Measurements from ENCODE around the gene ZNF112. TPM values are rescaled to one million over a fixed set of nuclear protein-coding genes. Genes with fewer than 3 reads are reported as not detected.

ZNF112 gene
- total and polyA plus RNA-seq, 11 donors = 1.7 to 9.0 (median 3.8) TPM

DNA sequence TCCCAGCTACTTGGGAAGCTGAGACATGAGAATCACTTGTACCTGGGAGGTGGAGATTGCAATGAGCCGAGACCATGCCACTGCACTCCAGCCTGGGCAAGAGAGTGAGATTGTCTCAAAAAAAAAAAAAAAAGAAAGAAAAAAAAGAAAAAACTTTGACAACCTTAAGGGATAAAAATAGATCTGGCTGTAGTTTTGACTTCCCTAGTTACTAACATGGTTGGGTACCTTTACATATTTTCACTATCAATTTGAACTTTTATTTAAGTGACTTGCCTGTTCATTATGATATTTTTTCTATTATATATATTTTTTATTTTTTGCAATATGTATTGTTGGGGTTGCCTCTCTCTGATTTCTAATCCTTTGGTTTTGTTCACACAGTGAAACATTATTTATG lies 43.2 kb downstream of the ZNF112 start:
- Histone ChIP-seq H3K27ac (no peak overlapping the region), H3K36me3 (no peaks in the 10 kb centered on the region), H3K4me1 (no peaks in the 10 kb centered on the region), H3K9me3 (peaks cover 0 to 70% (median 8%) of the 10 kb centered on the region in 12 donors), H3K27me3 (no peaks in the 10 kb centered on the region), H3K4me3 (no peak overlapping the region)
- DNase-seq = no peak
- 96 to 100% (median 97%) methylated on average over 1 of the region's 1 CpG for WGBS, 4 donors
- intact Hi-C loops (cut with DNase I) = no loop called here
- TF ChIP-seq, protein P1, sequence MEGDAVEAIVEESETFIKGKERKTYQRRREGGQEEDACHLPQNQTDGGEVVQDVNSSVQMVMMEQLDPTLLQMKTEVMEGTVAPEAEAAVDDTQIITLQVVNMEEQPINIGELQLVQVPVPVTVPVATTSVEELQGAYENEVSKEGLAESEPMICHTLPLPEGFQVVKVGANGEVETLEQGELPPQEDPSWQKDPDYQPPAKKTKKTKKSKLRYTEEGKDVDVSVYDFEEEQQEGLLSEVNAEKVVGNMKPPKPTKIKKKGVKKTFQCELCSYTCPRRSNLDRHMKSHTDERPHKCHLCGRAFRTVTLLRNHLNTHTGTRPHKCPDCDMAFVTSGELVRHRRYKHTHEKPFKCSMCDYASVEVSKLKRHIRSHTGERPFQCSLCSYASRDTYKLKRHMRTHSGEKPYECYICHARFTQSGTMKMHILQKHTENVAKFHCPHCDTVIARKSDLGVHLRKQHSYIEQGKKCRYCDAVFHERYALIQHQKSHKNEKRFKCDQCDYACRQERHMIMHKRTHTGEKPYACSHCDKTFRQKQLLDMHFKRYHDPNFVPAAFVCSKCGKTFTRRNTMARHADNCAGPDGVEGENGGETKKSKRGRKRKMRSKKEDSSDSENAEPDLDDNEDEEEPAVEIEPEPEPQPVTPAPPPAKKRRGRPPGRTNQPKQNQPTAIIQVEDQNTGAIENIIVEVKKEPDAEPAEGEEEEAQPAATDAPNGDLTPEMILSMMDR (IDR thresholded peaks at IDR 0.05) = no peak
- no peak for TF ChIP-seq POLR2A (IDR thresholded peaks at IDR 0.05)
- ATAC-seq = no peak

DNA sequence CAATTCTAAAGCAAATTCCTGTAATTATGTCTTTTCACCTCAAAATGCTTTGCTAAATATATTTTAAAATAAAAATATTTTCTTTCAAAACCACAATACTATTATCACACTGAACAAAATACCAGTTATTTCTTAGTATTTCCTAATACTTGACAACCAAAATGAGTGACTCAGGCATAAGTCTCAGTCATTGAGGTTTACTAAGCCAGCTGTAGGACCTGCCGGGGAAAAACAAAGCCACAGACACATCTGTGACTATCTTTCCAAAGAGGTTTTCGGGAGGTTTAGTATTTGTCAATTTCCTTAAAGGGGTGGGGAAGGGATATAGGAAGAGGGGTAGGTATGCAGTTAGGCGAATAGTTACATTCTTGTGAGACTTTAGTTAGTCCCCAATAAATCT lies 48.5 kb downstream of the ZNF112 start:
- H3K27ac ChIP-seq = no peak overlapping the region
- H3K4me3 ChIP-seq = no peak overlapping the region
- peaks cover 0 to 18% (median 9%) of the 10 kb centered on the region in 12 donors for H3K4me1 ChIP-seq
- no peaks in the 10 kb centered on the region for H3K27me3 ChIP-seq
- no peak for DNase-seq
- H3K9me3 ChIP-seq = peaks cover 0 to 49% (median 1%) of the 10 kb centered on the region in 12 donors
- H3K36me3 ChIP-seq = no peaks in the 10 kb centered on the region
- TF ChIP-seq, protein P1 (IDR thresholded peaks at IDR 0.05) = no peak
- TF ChIP-seq POLR2A (IDR thresholded peaks at IDR 0.05) = no peak
- WGBS, 4 donors = 84 to 93% (median 91%) methylated on average over 3 of the region's 3 CpGs
- intact Hi-C loops (cut with DNase I) = loop anchor here in 7 of 10 donors (5.0 to 10.0 kb wide), 5 partner anchors 39 to 96 kb away; partner anchors contain the start of genes ZNF112 (in 4 of the 7) and ZNF227 (in 2 of the 7)
- ATAC-seq = no peak

DNA sequence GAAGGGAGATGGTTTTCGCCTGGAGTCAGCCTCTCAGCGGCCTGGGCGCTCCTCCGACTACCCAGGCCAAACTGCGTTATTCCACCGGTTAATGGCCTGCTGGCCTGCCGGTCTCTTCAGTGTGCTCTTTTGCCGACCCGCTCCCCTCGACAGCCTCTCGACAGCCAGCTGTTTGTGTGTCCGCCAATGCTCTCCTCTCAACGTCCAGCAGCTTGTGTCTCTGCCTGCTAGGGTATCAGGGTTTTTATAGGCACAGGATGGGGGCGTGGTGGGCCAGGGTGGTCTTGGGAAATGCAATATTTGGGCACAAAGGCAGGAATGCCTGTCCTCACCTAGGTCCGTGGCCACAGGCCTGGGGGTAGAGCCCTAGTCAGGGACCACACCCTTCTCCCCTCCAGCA lies 50.2 kb downstream of the ZNF112 start:
- no peak for DNase-seq
- H3K27me3 ChIP-seq = no peaks in the 10 kb centered on the region
- TF ChIP-seq, protein P1 (IDR thresholded peaks at IDR 0.05) = no peak
- TF ChIP-seq POLR2A (IDR thresholded peaks at IDR 0.05) = no peak
- no peak overlapping the region for H3K4me3 ChIP-seq
- 89 to 95% (median 91%) methylated on average over 14 to 15 of the region's 15 CpGs for WGBS, 4 donors
- peaks cover 0 to 15% (median 13%) of the 10 kb centered on the region in 9 donors for H3K36me3 ChIP-seq
- H3K27ac ChIP-seq = no peak overlapping the region
- peaks cover 0 to 33% (median 1%) of the 10 kb centered on the region in 12 donors for H3K9me3 ChIP-seq
- no peak for ATAC-seq
- intact Hi-C loops (cut with DNase I) = loop anchor here in 7 of 10 donors (5.0 to 10.0 kb wide), 5 partner anchors 41 to 94 kb away; partner anchors contain the start of genes ZNF112 (in 4 of the 7) and ZNF227 (in 2 of the 7)
- peaks cover 0 to 18% (median 9%) of the 10 kb centered on the region in 12 donors for H3K4me1 ChIP-seq

DNA sequence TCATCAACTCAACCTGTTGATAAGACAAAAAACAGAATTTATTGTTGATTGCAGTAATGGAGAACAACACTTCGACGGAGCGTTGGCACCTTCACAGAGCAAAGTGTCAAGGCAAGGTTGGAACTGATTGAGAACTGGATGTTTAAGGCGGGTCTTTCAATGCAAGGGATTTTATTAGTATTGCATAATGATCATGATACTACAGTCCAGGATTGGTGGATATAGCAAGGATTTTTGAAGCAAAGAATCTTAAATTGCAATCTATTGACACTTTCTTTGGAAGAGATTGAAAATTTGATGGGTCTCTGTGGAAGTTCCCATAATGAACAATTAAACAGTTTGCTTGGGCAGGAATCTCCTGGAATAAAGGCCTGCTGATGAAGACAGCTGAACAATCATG lies 51.0 kb downstream of the ZNF112 start:
- Histone ChIP-seq H3K9me3 (peaks cover 0 to 28% (median 1%) of the 10 kb centered on the region in 12 donors), H3K4me3 (peak overlapping the region in 9 of 12 donors; percentile 67 to 91 (median 75)), H3K27me3 (no peaks in the 10 kb centered on the region), H3K4me1 (peaks cover 0 to 18% (median 9%) of the 10 kb centered on the region in 12 donors), H3K36me3 (peaks cover 0 to 24% (median 20%) of the 10 kb centered on the region in 9 donors), H3K27ac (peak overlapping the region in 3 of 12 donors; percentile 71 to 83 (median 83))
- ATAC-seq (no peak), DNase-seq (no peak)
- WGBS, 4 donors = 82 to 95% (median 86%) methylated on average over 4 of the region's 4 CpGs
- intact Hi-C loops (cut with DNase I) = loop anchor here in 7 of 10 donors (1.0 to 10.0 kb wide), 7 partner anchors 42 to 192 kb away; partner anchors contain the start of genes ZNF112 (in 4 of the 7), ZNF227 (in 3 of the 7) and ZNF225 (in 1 of the 7)
- TF ChIP-seq POLR2A (IDR thresholded peaks at IDR 0.05) = no peak
- TF ChIP-seq, protein P1 (IDR thresholded peaks at IDR 0.05) = no peak
